Measurements from ENCODE around the gene MAS1.
A peak's percentile ranks its signal among the peaks of the same experiment; 100 is the strongest.
"Not testable (repeated sequence)": the region's sequence is repeated elsewhere in the genome, so short reads cannot be mapped to it uniquely, and the experiment has no call there.

MAS1 gene

DNA sequence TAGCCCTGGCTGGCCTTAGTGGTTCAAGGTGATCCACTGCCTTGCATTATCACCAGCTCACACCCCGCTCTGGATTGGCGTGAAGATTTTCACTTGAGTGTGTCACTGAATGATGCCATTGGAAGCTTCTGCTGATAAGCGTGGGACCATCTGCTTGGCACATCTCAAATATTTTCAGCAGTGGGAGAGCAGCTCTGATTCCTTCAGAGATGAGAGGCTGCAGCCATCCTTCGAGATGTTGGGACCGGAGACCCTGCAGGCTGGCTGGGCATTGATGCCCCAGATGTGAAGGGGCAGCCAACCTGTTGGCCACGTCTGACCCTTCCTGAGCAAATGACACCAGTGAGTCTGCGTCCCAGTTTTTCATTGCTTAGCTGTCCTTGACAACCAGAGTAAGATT lies at the start of gene MAS1:
Gene MAS1 (plus strand): TSS at position 197 of the 400 bp plus-strand sequence. CDS start 15,968 bp downstream, outside the sequence.
- DNase-seq (ENCODE audit: extremely low read depth, low read depth) = no peak
- TF ChIP-seq, protein P1, sequence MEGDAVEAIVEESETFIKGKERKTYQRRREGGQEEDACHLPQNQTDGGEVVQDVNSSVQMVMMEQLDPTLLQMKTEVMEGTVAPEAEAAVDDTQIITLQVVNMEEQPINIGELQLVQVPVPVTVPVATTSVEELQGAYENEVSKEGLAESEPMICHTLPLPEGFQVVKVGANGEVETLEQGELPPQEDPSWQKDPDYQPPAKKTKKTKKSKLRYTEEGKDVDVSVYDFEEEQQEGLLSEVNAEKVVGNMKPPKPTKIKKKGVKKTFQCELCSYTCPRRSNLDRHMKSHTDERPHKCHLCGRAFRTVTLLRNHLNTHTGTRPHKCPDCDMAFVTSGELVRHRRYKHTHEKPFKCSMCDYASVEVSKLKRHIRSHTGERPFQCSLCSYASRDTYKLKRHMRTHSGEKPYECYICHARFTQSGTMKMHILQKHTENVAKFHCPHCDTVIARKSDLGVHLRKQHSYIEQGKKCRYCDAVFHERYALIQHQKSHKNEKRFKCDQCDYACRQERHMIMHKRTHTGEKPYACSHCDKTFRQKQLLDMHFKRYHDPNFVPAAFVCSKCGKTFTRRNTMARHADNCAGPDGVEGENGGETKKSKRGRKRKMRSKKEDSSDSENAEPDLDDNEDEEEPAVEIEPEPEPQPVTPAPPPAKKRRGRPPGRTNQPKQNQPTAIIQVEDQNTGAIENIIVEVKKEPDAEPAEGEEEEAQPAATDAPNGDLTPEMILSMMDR (IDR thresholded peaks at IDR 0.05; ENCODE audit: low read depth, low read length) = no peak

DNA sequence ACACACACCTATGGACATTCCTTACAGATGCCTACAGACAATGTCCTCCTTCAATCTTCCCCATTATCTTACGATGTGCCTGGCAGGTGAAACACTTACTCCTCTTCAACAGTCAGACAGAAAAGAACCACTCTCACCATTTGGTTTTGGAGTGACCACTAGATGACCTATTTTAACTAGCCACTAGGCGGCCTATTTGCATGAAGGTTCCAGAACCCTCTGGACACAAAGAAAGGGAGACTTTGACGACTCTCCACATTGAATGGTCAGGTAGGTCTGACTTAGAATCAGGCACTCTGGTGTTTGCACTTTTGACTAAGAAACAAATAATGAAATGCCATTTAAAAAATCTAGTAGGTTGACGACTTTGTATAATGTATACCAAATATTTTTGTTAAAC lies 48.8 kb upstream of the MAS1 start:
- TF ChIP-seq, protein P1 (IDR thresholded peaks at IDR 0.05; ENCODE audit: low read depth, low read length) = peak; percentile 30
- no peak for DNase-seq (ENCODE audit: extremely low read depth, low read depth)

DNA sequence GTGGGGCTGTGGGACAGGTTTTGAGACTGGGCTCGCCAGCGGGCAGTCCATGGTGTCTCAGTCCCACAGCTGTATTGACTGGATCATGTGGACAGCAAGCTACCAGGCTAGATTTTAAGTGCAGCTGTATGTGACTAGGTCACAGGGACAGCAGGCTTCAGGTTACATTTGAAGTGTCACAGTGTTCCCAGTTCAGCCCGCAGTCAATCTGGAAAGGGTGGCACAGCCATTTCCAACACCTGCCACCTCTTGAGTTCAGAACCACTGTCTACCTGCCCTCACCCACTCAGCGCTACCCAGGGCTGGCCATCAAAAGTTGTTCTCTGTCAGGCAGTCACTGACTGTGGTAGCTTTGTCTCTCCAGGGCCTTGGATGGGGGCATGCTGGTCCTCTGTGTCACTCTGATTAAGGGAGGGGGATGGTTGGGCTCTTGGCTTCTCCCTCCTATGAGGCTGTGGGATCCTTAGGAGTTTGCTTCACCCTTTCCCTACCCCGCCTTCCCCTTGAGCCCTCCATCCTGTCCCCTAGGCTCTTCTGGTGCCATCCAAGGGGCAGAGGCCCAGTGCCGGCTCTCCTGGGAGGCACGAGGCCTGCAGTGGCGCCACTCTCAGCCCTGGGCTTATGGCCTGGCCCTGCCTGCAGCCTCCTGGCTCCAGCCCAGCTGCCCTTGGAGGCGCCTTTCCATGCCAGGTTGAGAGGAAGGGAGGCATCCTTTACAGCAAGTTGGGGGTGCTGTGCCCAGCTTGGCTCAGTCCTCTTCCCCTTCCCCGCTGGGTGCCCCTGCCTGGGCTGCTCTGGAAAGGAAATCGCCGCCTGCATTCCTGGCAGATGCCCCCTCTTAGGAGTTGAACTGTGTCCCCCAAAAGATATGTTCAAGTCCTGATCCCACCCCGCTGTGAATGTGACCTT lies 45.8 kb upstream of the MAS1 start:
- TF ChIP-seq, protein P1 (IDR thresholded peaks at IDR 0.05; ENCODE audit: low read depth, low read length) = no peak

DNA sequence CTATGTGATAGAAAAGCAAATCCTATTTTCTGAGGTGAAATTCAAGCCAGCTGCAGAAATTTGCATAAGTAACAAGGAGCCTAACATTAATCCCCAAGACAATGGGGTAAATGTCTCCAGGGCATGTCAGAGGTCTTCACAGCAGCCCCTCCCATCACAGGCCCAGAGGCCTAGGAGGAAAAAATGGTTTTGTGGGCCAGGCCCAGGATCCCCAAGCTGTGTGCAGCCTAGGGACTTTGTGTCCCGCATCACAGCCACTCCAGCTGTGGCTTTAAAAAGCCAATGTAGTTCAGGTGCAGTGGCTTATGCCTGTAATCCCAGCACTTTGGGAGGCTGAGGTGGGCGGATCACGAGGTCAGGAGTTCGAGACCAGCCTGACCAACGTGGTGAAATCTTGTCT lies 42.2 kb upstream of the MAS1 start:
- DNase-seq (ENCODE audit: extremely low read depth, low read depth) = not testable (repeated sequence)

More for the DNA sequence above, 45.8 kb upstream of the MAS1 start:
- DNase-seq (ENCODE audit: extremely low read depth, low read depth) = no peak

DNA sequence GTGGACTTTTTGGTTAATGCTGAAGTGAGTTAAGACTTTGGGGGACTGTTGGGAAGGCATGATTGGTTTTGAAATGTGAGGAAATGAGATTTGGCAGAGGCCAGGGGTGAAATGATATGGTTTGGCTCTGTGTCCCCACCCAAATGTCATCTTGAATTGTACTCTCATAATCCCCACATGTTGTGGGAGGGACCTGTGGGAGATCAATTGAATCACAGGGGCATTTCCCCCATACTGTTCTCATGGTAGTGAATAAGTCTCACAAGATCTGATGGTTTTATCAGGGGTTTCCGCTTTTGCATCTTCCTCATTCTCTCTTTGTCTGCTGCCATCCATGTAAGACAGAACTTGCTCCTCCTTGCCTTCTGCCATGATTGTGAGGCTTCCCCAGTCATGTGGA lies 40.9 kb upstream of the MAS1 start:
- DNase-seq (ENCODE audit: extremely low read depth, low read depth) = not testable (repeated sequence)

DNA sequence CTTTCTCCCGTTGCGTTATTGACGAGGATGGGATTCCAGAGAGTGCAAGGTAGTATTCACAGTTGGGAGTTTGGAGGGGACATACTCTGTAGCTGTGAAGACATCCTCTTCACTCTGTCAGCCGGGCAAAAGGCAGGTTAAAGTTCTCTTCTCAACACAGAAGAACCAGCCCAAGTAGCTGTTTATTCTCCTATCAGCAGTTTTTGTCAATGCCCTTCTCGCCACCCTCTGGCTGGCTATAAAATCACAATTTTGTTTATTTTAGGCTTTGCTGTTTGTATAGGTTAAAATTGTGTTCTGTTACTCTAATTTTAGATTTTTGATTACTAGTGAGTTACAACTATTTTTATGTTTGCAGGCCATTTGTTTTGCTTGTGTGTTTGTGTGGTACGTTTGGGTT lies 37.9 kb upstream of the MAS1 start:
- no peak for DNase-seq (ENCODE audit: extremely low read depth, low read depth)
- TF ChIP-seq, protein P1 (IDR thresholded peaks at IDR 0.05; ENCODE audit: low read depth, low read length) = peak; percentile 21

DNA sequence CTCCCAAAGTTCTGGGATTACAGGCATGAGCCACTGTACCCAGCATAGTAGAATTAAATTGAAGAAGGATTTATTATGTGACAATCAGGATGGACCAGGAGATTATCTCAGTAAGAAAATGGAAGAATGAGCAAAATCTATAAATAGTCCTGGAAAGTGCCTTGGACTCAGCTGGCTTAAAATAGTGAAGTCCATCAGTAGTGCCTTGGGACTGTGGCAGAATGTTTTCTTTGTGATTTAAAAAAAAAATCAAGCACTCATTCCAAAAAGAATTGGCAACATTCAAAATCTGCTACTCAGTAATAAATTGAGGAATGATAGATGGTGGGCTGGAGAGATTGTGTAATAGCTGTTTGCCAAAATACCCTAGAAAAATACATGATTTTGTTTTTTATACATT lies 37.0 kb upstream of the MAS1 start:
- TF ChIP-seq, protein P1 (IDR thresholded peaks at IDR 0.05; ENCODE audit: low read depth, low read length) = no peak
- no peak for DNase-seq (ENCODE audit: extremely low read depth, low read depth)

DNA sequence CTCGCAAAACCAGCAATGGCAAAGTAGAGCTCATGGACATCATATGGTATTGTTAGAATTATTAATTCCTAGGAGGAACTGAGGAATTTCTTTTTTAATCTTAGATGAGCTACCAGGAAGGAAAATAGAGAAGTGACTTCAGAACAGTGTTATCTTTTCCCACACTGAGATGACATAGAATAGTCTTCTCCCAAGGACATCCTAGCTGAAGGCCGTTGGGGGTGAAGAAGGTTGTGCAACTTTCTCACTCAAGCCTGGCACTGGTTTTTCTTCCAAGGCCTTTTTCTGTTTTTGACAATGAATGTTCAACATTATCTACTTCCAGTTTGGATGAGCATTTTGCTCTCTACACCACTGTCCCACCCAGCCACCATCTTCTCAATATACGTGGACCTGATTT lies 35.8 kb upstream of the MAS1 start:
- TF ChIP-seq, protein P1 (IDR thresholded peaks at IDR 0.05; ENCODE audit: low read depth, low read length) = no peak
- no peak for DNase-seq (ENCODE audit: extremely low read depth, low read depth)

Data from AG09319 (cell line).